ENCODE data around the gene PDE6B.
"Not testable (repeated sequence)": the region's sequence is repeated elsewhere in the genome, so short reads cannot be mapped to it uniquely, and the experiment has no call there.

The PDE6B gene

GRCh38 chr4:667545-667925 is 42.2 kb downstream of the PDE6B start:
- no peak overlapping the region for H3K4me3 ChIP-seq (ENCODE audit: low read length)
- TF ChIP-seq, protein P1, sequence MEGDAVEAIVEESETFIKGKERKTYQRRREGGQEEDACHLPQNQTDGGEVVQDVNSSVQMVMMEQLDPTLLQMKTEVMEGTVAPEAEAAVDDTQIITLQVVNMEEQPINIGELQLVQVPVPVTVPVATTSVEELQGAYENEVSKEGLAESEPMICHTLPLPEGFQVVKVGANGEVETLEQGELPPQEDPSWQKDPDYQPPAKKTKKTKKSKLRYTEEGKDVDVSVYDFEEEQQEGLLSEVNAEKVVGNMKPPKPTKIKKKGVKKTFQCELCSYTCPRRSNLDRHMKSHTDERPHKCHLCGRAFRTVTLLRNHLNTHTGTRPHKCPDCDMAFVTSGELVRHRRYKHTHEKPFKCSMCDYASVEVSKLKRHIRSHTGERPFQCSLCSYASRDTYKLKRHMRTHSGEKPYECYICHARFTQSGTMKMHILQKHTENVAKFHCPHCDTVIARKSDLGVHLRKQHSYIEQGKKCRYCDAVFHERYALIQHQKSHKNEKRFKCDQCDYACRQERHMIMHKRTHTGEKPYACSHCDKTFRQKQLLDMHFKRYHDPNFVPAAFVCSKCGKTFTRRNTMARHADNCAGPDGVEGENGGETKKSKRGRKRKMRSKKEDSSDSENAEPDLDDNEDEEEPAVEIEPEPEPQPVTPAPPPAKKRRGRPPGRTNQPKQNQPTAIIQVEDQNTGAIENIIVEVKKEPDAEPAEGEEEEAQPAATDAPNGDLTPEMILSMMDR (IDR thresholded peaks at IDR 0.05; ENCODE audit: insufficient read depth, low read depth, low read length, missing control alignments) = no peak
- DNase-seq (ENCODE audit: low read depth) = no peak

DNA sequence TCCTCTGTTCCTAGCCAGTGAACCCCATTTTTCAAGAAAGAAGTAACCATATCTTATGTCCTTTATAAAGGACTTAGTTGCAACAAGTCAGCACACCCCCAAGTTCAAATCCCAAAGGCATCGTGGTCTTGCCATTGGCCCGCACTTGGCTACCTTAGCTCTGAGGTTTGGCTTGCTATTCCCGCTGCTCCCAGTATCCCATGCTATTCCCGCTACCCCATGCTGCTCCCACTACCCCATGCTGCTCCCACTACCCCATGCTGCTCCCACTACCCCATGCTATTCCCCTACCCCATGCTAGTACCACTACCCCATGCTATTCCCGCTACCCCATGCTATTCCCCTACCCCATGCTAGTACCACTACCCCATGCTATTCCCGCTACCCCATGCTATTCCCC is 42.8 kb downstream of the PDE6B start:
- not testable (repeated sequence) for H3K4me3 ChIP-seq (ENCODE audit: low read length); DNase-seq (ENCODE audit: low read depth)

- not testable (repeated sequence) for H3K4me3 ChIP-seq (ENCODE audit: low read length); DNase-seq (ENCODE audit: low read depth)
Observed at GRCh38 chr4:669806-670559, 44.6 kb downstream of the PDE6B start.

DNA sequence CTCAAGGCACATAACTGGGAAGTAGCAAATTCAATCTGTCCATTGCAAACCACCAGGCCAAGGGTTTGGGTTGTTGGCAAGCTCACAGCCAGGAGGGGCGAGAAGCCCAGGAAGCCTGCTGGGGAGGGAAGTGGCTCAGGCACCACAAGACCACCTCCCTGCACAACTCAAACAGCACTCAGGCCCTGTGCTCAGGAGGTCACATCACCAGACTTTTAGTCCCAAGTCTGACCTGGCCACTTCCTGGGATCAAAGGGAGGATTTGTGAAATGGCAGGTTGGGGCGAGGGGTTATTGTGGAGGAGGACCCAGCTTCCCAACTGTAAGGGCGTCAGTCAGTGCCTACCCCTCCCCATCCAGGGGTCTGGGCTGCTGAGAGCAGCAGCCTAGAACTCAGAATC is 46.4 kb downstream of the PDE6B start:
- TF ChIP-seq, protein P1 (IDR thresholded peaks at IDR 0.05; ENCODE audit: insufficient read depth, low read depth, low read length, missing control alignments) = no peak
- no peak overlapping the region for H3K4me3 ChIP-seq (ENCODE audit: low read length)
- no peak for DNase-seq (ENCODE audit: low read depth)

- H3K4me3 ChIP-seq (ENCODE audit: low read length) = peak overlapping the region; percentile 73
- peak; percentile 29 for DNase-seq (ENCODE audit: low read depth)
- TF ChIP-seq, protein P1 (IDR thresholded peaks at IDR 0.05; ENCODE audit: insufficient read depth, low read depth, low read length, missing control alignments) = no peak
Observed at GRCh38 chr4:673349-674091, 48.1 kb downstream of the PDE6B start.

GRCh38 chr4:674172-675035 is 49.0 kb downstream of the PDE6B start, which contains the start of the genes ATP5ME and MYL5:
Gene ATP5ME (minus strand): TSS chr4:674276. CDS start chr4:674247, 29 bp downstream.
Gene MYL5 (plus strand): TSS chr4:674542. CDS start chr4:678027, 3,485 bp downstream.
- peak; percentile 95 for DNase-seq (ENCODE audit: low read depth)
- peak within 1 kb of the TSS; percentile 73 for H3K4me3 ChIP-seq (ENCODE audit: low read length)
- TF ChIP-seq, protein P1 (IDR thresholded peaks at IDR 0.05; ENCODE audit: insufficient read depth, low read depth, low read length, missing control alignments) = peak; percentile 55

DNA sequence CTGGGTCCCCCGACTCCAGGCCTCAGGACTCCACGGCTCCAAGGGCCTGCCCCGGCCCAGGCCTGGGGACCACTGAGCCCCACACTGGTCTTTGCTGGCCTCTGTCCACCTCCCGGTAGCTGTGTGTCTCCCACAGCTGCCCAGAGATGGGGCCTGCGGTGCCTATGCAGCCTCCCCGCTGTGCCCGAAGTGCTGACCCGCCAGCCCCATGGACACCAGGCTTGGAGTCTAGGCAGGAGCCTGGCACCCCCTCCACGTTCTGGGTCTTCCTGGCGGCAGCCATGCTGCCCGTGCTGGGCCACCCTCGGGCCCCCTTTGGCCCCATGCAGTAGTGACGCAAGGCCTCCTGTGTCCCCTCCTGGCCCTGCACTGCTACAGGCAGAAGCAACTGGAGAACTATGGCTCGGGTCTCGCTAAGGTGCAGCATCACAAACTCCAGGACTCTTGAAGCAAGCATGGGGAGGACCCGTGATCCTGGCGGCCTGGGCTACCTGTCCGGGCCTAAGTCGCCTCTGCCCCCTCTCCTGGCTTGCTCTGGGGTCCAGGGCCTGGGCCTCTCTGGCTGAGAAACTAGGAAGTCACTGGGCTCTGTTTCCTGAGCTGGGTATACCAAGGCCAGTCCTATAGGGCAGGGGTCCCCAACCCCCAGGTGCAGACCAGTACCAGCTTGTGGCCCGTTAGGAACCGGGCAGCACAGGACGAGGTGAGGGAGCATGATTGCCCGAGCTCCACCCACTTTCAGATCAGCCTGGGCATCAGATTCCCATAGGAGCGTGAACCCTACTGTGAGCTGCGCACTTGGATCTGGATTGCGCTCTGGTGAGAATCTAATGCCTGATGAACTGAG is 49.9 kb downstream of the PDE6B start:
- H3K4me3 ChIP-seq (ENCODE audit: low read length) = peak overlapping the region; percentile 73

More for the DNA sequence above, 49.9 kb downstream of the PDE6B start:
- TF ChIP-seq, protein P1 (IDR thresholded peaks at IDR 0.05; ENCODE audit: insufficient read depth, low read depth, low read length, missing control alignments) = no peak
- no peak for DNase-seq (ENCODE audit: low read depth)

All from epithelial cell of esophagus (primary cell).